WTC11 (cell line): ENCODE results near the gene PPFIBP2. TPM values are rescaled to one million over a fixed set of nuclear protein-coding genes. Genes with fewer than 3 reads are reported as not detected.

Source experiments
- ATAC-seq: fragments of 200-7000 bp; cut with Tn5 transposase; 2 replicates; pipeline ENCODE4 v1.10.0; 2021; ENCODE audit warnings: mild to moderate bottlenecking, moderate library complexity
- CTCF ChIA-PET: fragments of 300-600 bp; sonication (Branson Sonifier 250); formaldehyde crosslinking; loops from one replicate; lab custom pipeline; 2021; ENCODE audit warnings: antibody characterized with exemption; lab: Charles Lee
- POLR2A ChIA-PET: fragments of 350-600 bp; sonication (Branson Sonifier 250); formaldehyde crosslinking; loops from one replicate; lab custom pipeline; 2021; ENCODE audit warnings: antibody characterized with exemption; lab: Charles Lee
- DNase-seq: peaks from one replicate; pipeline ENCODE4 v3.0.0; 2021; ENCODE audit warnings: low spot score
- H3K27ac Mint-ChIP-seq: 2 replicates; pipeline ENCODE4 v1.8.0; 2021; ENCODE audit warnings: mixed read lengths
- H3K27me3 Mint-ChIP-seq: 2 replicates; pipeline ENCODE4 v1.8.0; 2021; ENCODE audit warnings: low read depth, mild to moderate bottlenecking, moderate library complexity, mixed read lengths
- H3K36me3 Mint-ChIP-seq: 2 replicates; pipeline ENCODE4 v1.8.0; 2021; ENCODE audit warnings: mixed read lengths
- H3K4me1 Mint-ChIP-seq: 2 replicates; pipeline ENCODE4 v1.8.0; 2022; ENCODE audit warnings: mixed read lengths
- H3K4me3 Mint-ChIP-seq: 2 replicates; pipeline ENCODE4 v1.8.0; 2021; ENCODE audit warnings: mild to moderate bottlenecking, moderate library complexity, mixed read lengths
- H3K9me3 Mint-ChIP-seq: 2 replicates; pipeline ENCODE4 v1.8.0; 2021; ENCODE audit warnings: mixed read lengths
- CREB1 ChIP-seq: sonication (generic); formaldehyde crosslinking; IDR thresholded peaks from 2 replicates; pipeline ENCODE4 v1.8.0; 2023; ENCODE audit warnings: mild to moderate bottlenecking, missing genetic modification reagents
- FOXK1 ChIP-seq: sonication (generic); formaldehyde crosslinking; IDR thresholded peaks from 2 replicates; pipeline ENCODE4 v1.8.0; 2022; ENCODE audit warnings: mild to moderate bottlenecking, moderate library complexity, missing genetic modification reagents
- GTF2I ChIP-seq: fragments of 250-450 bp; sonication (Bioruptor Pico); conservative IDR thresholded peaks from 2 replicates; pipeline ENCODE4 v1.4.0; 2021; ENCODE audit warnings: mild to moderate bottlenecking
- HMGA2 ChIP-seq: fragments of 250-450 bp; sonication (Bioruptor Pico); IDR thresholded peaks from 2 replicates; pipeline ENCODE4 v1.4.0; 2021; ENCODE audit warnings: mild to moderate bottlenecking, moderate library complexity
- IRF2 ChIP-seq: sonication (generic); formaldehyde crosslinking; IDR thresholded peaks from 2 replicates; pipeline ENCODE4 v1.8.0; 2022; ENCODE audit warnings: low read depth, missing genetic modification reagents, borderline replicate concordance
- MXD4 ChIP-seq: fragments of 250-450 bp; sonication (Bioruptor Pico); IDR thresholded peaks from 2 replicates; pipeline ENCODE4 v1.8.0; 2021; ENCODE audit warnings: mild to moderate bottlenecking, moderate library complexity, borderline replicate concordance
- SMAD4 ChIP-seq: sonication (generic); formaldehyde crosslinking; IDR thresholded peaks from 2 replicates; pipeline ENCODE4 v1.8.0; 2022; ENCODE audit warnings: mild to moderate bottlenecking, missing genetic modification reagents
- SOX15 ChIP-seq: fragments of 250-450 bp; sonication (Bioruptor Pico); IDR thresholded peaks from 2 replicates; pipeline ENCODE4 v1.9.0; 2021; ENCODE audit warnings: mild to moderate bottlenecking
- TEAD1 ChIP-seq: sonication (generic); formaldehyde crosslinking; IDR thresholded peaks from 2 replicates; pipeline ENCODE4 v1.8.0; 2022; ENCODE audit warnings: mild to moderate bottlenecking, missing genetic modification reagents
- TEAD4 ChIP-seq: sonication (generic); formaldehyde crosslinking; IDR thresholded peaks from 2 replicates; pipeline ENCODE4 v1.8.0; 2022; ENCODE audit warnings: mild to moderate bottlenecking, missing genetic modification reagents
- ZBTB21 ChIP-seq: sonication (generic); formaldehyde crosslinking; IDR thresholded peaks from 2 replicates; pipeline ENCODE4 v1.8.1; 2023; ENCODE audit warnings: mild to moderate bottlenecking, missing genetic modification reagents, borderline replicate concordance
- ZNF219 ChIP-seq: sonication (generic); formaldehyde crosslinking; IDR thresholded peaks from 2 replicates; pipeline ENCODE4 v1.8.0; 2023; ENCODE audit warnings: missing genetic modification reagents, mild to moderate bottlenecking, borderline replicate concordance
- ZNF232 ChIP-seq: sonication (generic); formaldehyde crosslinking; IDR thresholded peaks from 2 replicates; pipeline ENCODE4 v1.8.0; 2022; ENCODE audit warnings: mild to moderate bottlenecking, missing genetic modification reagents
- ZNF263 ChIP-seq: sonication (generic); formaldehyde crosslinking; IDR thresholded peaks from 2 replicates; pipeline ENCODE4 v1.8.1; 2022; ENCODE audit warnings: low read depth, mild to moderate bottlenecking, moderate library complexity, missing genetic modification reagents
- ZNF317 ChIP-seq: sonication (generic); formaldehyde crosslinking; IDR thresholded peaks from 2 replicates; pipeline ENCODE4 v1.8.1; 2023; ENCODE audit warnings: low read depth, mild to moderate bottlenecking, moderate library complexity, missing genetic modification reagents, borderline replicate concordance
- ZNF396 ChIP-seq: fragments of 250-450 bp; sonication (Bioruptor Pico); IDR thresholded peaks from 2 replicates; pipeline ENCODE4 v1.8.0; 2021; ENCODE audit warnings: mild to moderate bottlenecking, moderate library complexity, borderline replicate concordance
- ZNF416 ChIP-seq: fragments of 250-450 bp; sonication (Bioruptor Pico); IDR thresholded peaks from 2 replicates; pipeline ENCODE4 v1.9.0; 2021; ENCODE audit warnings: mild to moderate bottlenecking, inconsistent platforms
- total RNA-seq: library from RNA; stranded (reverse); gene quantifications from 3 replicates; pipeline ENCODE4 v1.2.3, GENCODE V29; 2021
- TF ChIP-seq, protein P1 (sequence below): sonication (generic); formaldehyde crosslinking; IDR thresholded peaks from 2 replicates; pipeline ENCODE4 v1.8.1; 2023; ENCODE audit warnings: mild to moderate bottlenecking, missing genetic modification reagents, moderate library complexity
- TF ChIP-seq, protein P2 (sequence below): sonication (generic); formaldehyde crosslinking; IDR thresholded peaks from 2 replicates; pipeline ENCODE4 v1.8.1; 2023; ENCODE audit warnings: mild to moderate bottlenecking, missing genetic modification reagents
- TF ChIP-seq, protein P3 (sequence below): sonication (generic); formaldehyde crosslinking; IDR thresholded peaks from 2 replicates; pipeline ENCODE4 v1.8.1; 2022; ENCODE audit warnings: mild to moderate bottlenecking, missing genetic modification reagents, moderate library complexity, borderline replicate concordance
- TF ChIP-seq, protein P4 (sequence below): sonication (generic); formaldehyde crosslinking; IDR thresholded peaks from 2 replicates; pipeline ENCODE4 v1.8.0; 2022; ENCODE audit warnings: mild to moderate bottlenecking, missing genetic modification reagents
- TF ChIP-seq, protein P5 (sequence below): sonication (generic); formaldehyde crosslinking; IDR thresholded peaks from 2 replicates; pipeline ENCODE4 v1.8.1; 2023; ENCODE audit warnings: mild to moderate bottlenecking, missing genetic modification reagents, borderline replicate concordance
- TF ChIP-seq, protein P6 (sequence below): sonication (generic); formaldehyde crosslinking; conservative IDR thresholded peaks from 2 replicates; pipeline ENCODE4 v1.8.1; 2023; ENCODE audit warnings: mild to moderate bottlenecking, low read depth, missing genetic modification reagents, moderate library complexity
- TF ChIP-seq, protein P7 (sequence below): sonication (generic); formaldehyde crosslinking; IDR thresholded peaks from 2 replicates; pipeline ENCODE4 v1.8.0; 2022; ENCODE audit warnings: mild to moderate bottlenecking, missing genetic modification reagents

The PPFIBP2 gene
- total RNA-seq, 1 experiment from 2014 or later: 21.4 TPM

DNA sequence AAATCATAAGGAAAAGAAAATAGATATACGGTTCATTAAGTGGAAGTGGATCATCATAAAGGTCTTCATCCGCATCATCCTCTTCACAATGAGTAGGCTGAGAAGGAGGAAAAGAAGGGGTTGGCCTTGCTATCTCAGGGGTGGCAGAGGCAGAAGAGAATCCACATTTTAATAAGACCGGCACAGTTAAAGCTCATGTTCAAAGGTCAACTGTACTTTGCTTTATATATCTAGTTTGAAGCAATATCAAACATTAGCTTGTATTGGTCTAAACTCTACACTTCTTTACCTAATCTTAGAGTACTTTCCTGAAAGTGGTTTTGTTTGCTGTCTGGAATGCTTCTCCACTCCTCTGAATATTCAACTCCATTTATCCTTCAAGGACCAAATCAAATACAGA is 5.7 kb upstream of the PPFIBP2 start:
- Mint-ChIP-seq H3K9me3 (no peaks in the 10 kb centered on the region), H3K27ac (no peak overlapping the region), H3K4me1 (peaks cover 20% of the 10 kb centered on the region), H3K4me3 (no peak overlapping the region), H3K27me3 (peaks cover 2% of the 10 kb centered on the region; the same call in 1 of the 2 replicates), H3K36me3 (no peaks in the 10 kb centered on the region)
- no peak for DNase-seq
- TF ChIP-seq, protein P1, sequence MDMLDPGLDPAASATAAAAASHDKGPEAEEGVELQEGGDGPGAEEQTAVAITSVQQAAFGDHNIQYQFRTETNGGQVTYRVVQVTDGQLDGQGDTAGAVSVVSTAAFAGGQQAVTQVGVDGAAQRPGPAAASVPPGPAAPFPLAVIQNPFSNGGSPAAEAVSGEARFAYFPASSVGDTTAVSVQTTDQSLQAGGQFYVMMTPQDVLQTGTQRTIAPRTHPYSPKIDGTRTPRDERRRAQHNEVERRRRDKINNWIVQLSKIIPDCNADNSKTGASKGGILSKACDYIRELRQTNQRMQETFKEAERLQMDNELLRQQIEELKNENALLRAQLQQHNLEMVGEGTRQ (CRISPR knock-in tag): no peak
- TF ChIP-seq GTF2I (CRISPR knock-in tag) (no peak), ZNF396 (CRISPR knock-in tag) (no peak), ZNF317 (CRISPR knock-in tag) (no peak), ZNF416 (CRISPR knock-in tag) (no peak), ZNF232 (CRISPR knock-in tag) (no peak), ZNF263 (CRISPR knock-in tag) (no peak), CREB1 (CRISPR knock-in tag) (no peak), SMAD4 (no peak), TEAD1 (CRISPR knock-in tag) (no peak), IRF2 (CRISPR knock-in tag) (no peak), HMGA2 (CRISPR knock-in tag) (no peak), FOXK1 (no peak), ZBTB21 (CRISPR knock-in tag) (no peak), TEAD4 (CRISPR knock-in tag) (no peak)
- TF ChIP-seq, protein P2, sequence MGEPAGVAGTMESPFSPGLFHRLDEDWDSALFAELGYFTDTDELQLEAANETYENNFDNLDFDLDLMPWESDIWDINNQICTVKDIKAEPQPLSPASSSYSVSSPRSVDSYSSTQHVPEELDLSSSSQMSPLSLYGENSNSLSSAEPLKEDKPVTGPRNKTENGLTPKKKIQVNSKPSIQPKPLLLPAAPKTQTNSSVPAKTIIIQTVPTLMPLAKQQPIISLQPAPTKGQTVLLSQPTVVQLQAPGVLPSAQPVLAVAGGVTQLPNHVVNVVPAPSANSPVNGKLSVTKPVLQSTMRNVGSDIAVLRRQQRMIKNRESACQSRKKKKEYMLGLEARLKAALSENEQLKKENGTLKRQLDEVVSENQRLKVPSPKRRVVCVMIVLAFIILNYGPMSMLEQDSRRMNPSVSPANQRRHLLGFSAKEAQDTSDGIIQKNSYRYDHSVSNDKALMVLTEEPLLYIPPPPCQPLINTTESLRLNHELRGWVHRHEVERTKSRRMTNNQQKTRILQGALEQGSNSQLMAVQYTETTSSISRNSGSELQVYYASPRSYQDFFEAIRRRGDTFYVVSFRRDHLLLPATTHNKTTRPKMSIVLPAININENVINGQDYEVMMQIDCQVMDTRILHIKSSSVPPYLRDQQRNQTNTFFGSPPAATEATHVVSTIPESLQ (CRISPR knock-in tag): no peak
- TF ChIP-seq, protein P3, sequence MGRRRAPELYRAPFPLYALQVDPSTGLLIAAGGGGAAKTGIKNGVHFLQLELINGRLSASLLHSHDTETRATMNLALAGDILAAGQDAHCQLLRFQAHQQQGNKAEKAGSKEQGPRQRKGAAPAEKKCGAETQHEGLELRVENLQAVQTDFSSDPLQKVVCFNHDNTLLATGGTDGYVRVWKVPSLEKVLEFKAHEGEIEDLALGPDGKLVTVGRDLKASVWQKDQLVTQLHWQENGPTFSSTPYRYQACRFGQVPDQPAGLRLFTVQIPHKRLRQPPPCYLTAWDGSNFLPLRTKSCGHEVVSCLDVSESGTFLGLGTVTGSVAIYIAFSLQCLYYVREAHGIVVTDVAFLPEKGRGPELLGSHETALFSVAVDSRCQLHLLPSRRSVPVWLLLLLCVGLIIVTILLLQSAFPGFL (CRISPR knock-in tag): no peak
- TF ChIP-seq, protein P4, sequence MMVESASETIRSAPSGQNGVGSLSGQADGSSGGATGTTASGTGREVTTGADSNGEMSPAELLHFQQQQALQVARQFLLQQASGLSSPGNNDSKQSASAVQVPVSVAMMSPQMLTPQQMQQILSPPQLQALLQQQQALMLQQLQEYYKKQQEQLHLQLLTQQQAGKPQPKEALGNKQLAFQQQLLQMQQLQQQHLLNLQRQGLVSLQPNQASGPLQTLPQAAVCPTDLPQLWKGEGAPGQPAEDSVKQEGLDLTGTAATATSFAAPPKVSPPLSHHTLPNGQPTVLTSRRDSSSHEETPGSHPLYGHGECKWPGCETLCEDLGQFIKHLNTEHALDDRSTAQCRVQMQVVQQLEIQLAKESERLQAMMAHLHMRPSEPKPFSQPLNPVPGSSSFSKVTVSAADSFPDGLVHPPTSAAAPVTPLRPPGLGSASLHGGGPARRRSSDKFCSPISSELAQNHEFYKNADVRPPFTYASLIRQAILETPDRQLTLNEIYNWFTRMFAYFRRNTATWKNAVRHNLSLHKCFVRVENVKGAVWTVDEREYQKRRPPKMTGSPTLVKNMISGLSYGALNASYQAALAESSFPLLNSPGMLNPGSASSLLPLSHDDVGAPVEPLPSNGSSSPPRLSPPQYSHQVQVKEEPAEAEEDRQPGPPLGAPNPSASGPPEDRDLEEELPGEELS (CRISPR knock-in tag): no peak
- CTCF ChIA-PET: interaction anchor here (0.8 kb wide), 1 partner anchor 149 kb away, joined by 3 read pairs; no protein-coding TSS in a partner anchor
- ATAC-seq: no peak
- POLR2A ChIA-PET: no interaction called here

DNA sequence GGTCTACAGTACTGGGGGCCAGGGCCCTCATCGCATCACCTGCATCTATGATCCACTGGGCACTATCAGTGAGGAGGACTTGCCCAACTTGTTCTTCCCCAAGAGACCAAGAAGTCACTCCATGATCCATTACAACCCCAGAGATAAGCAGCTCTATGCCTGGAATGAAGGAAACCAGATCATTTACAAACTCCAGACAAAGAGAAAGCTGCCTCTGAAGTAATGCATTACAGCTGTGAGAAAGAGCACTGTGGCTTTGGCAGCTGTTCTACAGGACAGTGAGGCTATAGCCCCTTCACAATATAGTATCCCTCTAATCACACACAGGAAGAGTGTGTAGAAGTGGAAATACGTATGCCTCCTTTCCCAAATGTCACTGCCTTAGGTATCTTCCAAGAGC is 3.8 kb upstream of the PPFIBP2 start:
- DNase-seq (no peak), ATAC-seq (no peak)
- peaks cover 11% of the 10 kb centered on the region for H3K27me3 Mint-ChIP-seq
- peaks cover 28% of the 10 kb centered on the region for H3K4me1 Mint-ChIP-seq
- ChIA-PET CTCF (no interaction called here), POLR2A (no interaction called here)
- H3K36me3 Mint-ChIP-seq: no peaks in the 10 kb centered on the region
- H3K9me3 Mint-ChIP-seq: no peaks in the 10 kb centered on the region
- no peak overlapping the region for H3K27ac Mint-ChIP-seq
- H3K4me3 Mint-ChIP-seq: no peak overlapping the region
- TF ChIP-seq MXD4 (CRISPR knock-in tag) (no peak), HMGA2 (CRISPR knock-in tag) (no peak), ZNF317 (CRISPR knock-in tag) (no peak), ZNF416 (CRISPR knock-in tag) (no peak), ZNF219 (CRISPR knock-in tag) (no peak), SOX15 (CRISPR knock-in tag) (no peak)
- TF ChIP-seq, protein P5, sequence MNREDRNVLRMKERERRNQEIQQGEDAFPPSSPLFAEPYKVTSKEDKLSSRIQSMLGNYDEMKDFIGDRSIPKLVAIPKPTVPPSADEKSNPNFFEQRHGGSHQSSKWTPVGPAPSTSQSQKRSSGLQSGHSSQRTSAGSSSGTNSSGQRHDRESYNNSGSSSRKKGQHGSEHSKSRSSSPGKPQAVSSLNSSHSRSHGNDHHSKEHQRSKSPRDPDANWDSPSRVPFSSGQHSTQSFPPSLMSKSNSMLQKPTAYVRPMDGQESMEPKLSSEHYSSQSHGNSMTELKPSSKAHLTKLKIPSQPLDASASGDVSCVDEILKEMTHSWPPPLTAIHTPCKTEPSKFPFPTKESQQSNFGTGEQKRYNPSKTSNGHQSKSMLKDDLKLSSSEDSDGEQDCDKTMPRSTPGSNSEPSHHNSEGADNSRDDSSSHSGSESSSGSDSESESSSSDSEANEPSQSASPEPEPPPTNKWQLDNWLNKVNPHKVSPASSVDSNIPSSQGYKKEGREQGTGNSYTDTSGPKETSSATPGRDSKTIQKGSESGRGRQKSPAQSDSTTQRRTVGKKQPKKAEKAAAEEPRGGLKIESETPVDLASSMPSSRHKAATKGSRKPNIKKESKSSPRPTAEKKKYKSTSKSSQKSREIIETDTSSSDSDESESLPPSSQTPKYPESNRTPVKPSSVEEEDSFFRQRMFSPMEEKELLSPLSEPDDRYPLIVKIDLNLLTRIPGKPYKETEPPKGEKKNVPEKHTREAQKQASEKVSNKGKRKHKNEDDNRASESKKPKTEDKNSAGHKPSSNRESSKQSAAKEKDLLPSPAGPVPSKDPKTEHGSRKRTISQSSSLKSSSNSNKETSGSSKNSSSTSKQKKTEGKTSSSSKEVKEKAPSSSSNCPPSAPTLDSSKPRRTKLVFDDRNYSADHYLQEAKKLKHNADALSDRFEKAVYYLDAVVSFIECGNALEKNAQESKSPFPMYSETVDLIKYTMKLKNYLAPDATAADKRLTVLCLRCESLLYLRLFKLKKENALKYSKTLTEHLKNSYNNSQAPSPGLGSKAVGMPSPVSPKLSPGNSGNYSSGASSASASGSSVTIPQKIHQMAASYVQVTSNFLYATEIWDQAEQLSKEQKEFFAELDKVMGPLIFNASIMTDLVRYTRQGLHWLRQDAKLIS (CRISPR knock-in tag): no peak
- TF ChIP-seq, protein P6, sequence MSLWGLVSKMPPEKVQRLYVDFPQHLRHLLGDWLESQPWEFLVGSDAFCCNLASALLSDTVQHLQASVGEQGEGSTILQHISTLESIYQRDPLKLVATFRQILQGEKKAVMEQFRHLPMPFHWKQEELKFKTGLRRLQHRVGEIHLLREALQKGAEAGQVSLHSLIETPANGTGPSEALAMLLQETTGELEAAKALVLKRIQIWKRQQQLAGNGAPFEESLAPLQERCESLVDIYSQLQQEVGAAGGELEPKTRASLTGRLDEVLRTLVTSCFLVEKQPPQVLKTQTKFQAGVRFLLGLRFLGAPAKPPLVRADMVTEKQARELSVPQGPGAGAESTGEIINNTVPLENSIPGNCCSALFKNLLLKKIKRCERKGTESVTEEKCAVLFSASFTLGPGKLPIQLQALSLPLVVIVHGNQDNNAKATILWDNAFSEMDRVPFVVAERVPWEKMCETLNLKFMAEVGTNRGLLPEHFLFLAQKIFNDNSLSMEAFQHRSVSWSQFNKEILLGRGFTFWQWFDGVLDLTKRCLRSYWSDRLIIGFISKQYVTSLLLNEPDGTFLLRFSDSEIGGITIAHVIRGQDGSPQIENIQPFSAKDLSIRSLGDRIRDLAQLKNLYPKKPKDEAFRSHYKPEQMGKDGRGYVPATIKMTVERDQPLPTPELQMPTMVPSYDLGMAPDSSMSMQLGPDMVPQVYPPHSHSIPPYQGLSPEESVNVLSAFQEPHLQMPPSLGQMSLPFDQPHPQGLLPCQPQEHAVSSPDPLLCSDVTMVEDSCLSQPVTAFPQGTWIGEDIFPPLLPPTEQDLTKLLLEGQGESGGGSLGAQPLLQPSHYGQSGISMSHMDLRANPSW (CRISPR knock-in tag): no peak
- TF ChIP-seq, protein P7, sequence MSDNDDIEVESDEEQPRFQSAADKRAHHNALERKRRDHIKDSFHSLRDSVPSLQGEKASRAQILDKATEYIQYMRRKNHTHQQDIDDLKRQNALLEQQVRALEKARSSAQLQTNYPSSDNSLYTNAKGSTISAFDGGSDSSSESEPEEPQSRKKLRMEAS (CRISPR knock-in tag): no peak
